PC-3 (cell line): ENCODE results near the gene AGAP1. TPM values are rescaled to one million over a fixed set of nuclear protein-coding genes. Genes with fewer than 3 reads are reported as not detected.

Experiments
- ATAC-seq: fragments of 200-7000 bp; cut with Tn5 transposase; 2 replicates; pipeline ENCODE4 v1.9.1; 2020; ENCODE audit warnings: mild to moderate bottlenecking, moderate library complexity
- BruUV-seq: library from RNA; stranded (reverse); fragments of 400-500 nt; replicated peaks from 2 replicates; lab custom pipeline; 2021; lab: Mats Ljungman, UMichigan
- CTCF ChIA-PET: fragments of 300-600 bp; sonication (Branson Sonifier 250); formaldehyde crosslinking; loops from one replicate; lab custom pipeline; 2022; ENCODE audit warnings: antibody characterized with exemption; lab: Charles Lee
- POLR2A ChIA-PET: fragments of 300-600 bp; sonication (Branson Sonifier 250); formaldehyde crosslinking; loops from one replicate; lab custom pipeline; 2022; ENCODE audit warnings: antibody characterized with exemption; ENCODE audit not compliant: unreplicated experiment; lab: Charles Lee
- DNase-seq: peaks from one replicate; pipeline ENCODE4 v3.0.0-alpha.2; 2015
- H2AFZ ChIP-seq: fragments of 300-600 bp; sonication (generic); 2 replicates; pipeline ENCODE4 v1.6.0; 2016; ENCODE audit warnings: antibody characterized with exemption, low read length
- H3F3A ChIP-seq: fragments of 300-600 bp; sonication (generic); one replicate; pipeline ENCODE4 v1.6.0; 2017; ENCODE audit warnings: antibody characterized with exemption, low read length, control low read depth, mild to moderate bottlenecking; ENCODE audit not compliant: unreplicated experiment
- H3K27ac ChIP-seq: fragments of 300-600 bp; sonication (generic); 2 replicates; pipeline ENCODE4 v1.5.1; 2016; ENCODE audit warnings: mild to moderate bottlenecking, low read length
- H3K27me3 ChIP-seq: fragments of 300-600 bp; sonication (generic); 2 replicates; pipeline ENCODE4 v1.6.1; 2016; ENCODE audit warnings: low read length, mixed read lengths
- H3K36me3 ChIP-seq: fragments of 300-600 bp; sonication (generic); 2 replicates; pipeline ENCODE4 v1.6.1; 2016; ENCODE audit warnings: low read depth, mixed run types, low read length, mixed read lengths
- H3K4me1 ChIP-seq: fragments of 300-600 bp; sonication (generic); 2 replicates; pipeline ENCODE4 v1.5.1; 2016; ENCODE audit warnings: low read length; ENCODE audit not compliant: insufficient read depth
- H3K4me2 ChIP-seq: fragments of 300-600 bp; sonication (generic); 2 replicates; pipeline ENCODE4 v1.6.0; 2016; ENCODE audit warnings: low read length
- H3K4me3 ChIP-seq: fragments of 300-600 bp; sonication (generic); 2 replicates; pipeline ENCODE4 v1.5.1; 2016; ENCODE audit warnings: mild to moderate bottlenecking, low read length, mixed read lengths
- H3K79me2 ChIP-seq: fragments of 300-600 bp; sonication (generic); 2 replicates; pipeline ENCODE4 v1.6.1; 2017; ENCODE audit warnings: low read length, mixed read lengths
- H3K9ac ChIP-seq: fragments of 300-600 bp; sonication (generic); 2 replicates; pipeline ENCODE4 v1.6.0; 2016; ENCODE audit warnings: mild to moderate bottlenecking, low read length
- H3K9me2 ChIP-seq: fragments of 300-600 bp; sonication (generic); replicated peaks from 2 replicates; pipeline ENCODE4 v1.6.1; 2016; ENCODE audit warnings: mixed run types, low read length, mixed read lengths
- H3K9me3 ChIP-seq: fragments of 300-600 bp; sonication (generic); 2 replicates; pipeline ENCODE4 v1.6.1; 2016; ENCODE audit warnings: low read length, mixed read lengths
- H4K20me1 ChIP-seq: fragments of 300-600 bp; sonication (generic); 2 replicates; pipeline ENCODE4 v1.6.1; 2016; ENCODE audit warnings: low read length, mixed read lengths
- CTCF ChIP-seq: fragments of 300-600 bp; sonication (generic); conservative IDR thresholded peaks from 2 replicates; pipeline ENCODE4 v1.5.1; 2017; ENCODE audit warnings: antibody characterized with exemption, low read depth, mild to moderate bottlenecking, low read length
- EZH2 ChIP-seq: fragments of 300-600 bp; sonication (generic); IDR thresholded peaks from one replicate; pipeline ENCODE4 v1.6.1; 2017; ENCODE audit warnings: antibody characterized with exemption, mild to moderate bottlenecking, low read length; ENCODE audit not compliant: unreplicated experiment
- EZH2phosphoT487 ChIP-seq: fragments of 300-600 bp; sonication (generic); IDR thresholded peaks from 2 replicates; pipeline ENCODE4 v1.6.1; 2018; ENCODE audit warnings: mild to moderate bottlenecking, antibody characterized with exemption, low read length, borderline replicate concordance
- intact Hi-C: fragments of 100-400 bp; cut with micrococcal nuclease; formaldehyde crosslinking; loops from 2 replicates; pipeline ENCODE4 v1.9.0; 2023
- total RNA-seq: library from RNA; depleted of rRNA; stranded (reverse); fragments of >200 nt; gene quantifications from 2 replicates; pipeline ENCODE4 v1.2.3, GENCODE V29; 2014

The AGAP1 gene
- total RNA-seq, 1 experiment from 2014 or later, result 31.0 TPM

GRCh38 chr2:235979037-235979436 is 485.2 kb downstream of the AGAP1 start:
- no peaks in the 10 kb centered on the region for H3K9me3 ChIP-seq
- no peaks in the 10 kb centered on the region for H3K9me2 ChIP-seq
- H3K79me2 ChIP-seq, result no peaks in the 10 kb centered on the region
- ATAC-seq (no peak), DNase-seq (no peak)
- no peaks in the 10 kb centered on the region for H3K4me1 ChIP-seq
- H2AFZ ChIP-seq, result no peak overlapping the region
- intact Hi-C loops, result no loop called here
- POLR2A ChIA-PET, result no interaction called here
- H3K4me3 ChIP-seq, result no peak overlapping the region
- TF ChIP-seq EZH2phosphoT487 (no peak), CTCF (no peak), EZH2 (no peak)
- BruUV-seq, result no TSS peak
- H4K20me1 ChIP-seq, result no peaks in the 10 kb centered on the region
- H3K9ac ChIP-seq, result no peak overlapping the region
- H3F3A ChIP-seq, result no peaks in the 10 kb centered on the region
- no peaks in the 10 kb centered on the region for H3K27me3 ChIP-seq
- H3K36me3 ChIP-seq, result 0 out of 2 replicates have a peak, but pooled peaks cover 8% of the 10 kb centered on the region
- no peak overlapping the region for H3K27ac ChIP-seq
- CTCF ChIA-PET, result no interaction called here
- H3K4me2 ChIP-seq, result no peak overlapping the region

- intact Hi-C loops, result no loop called here
- DNase-seq (no peak), ATAC-seq (no peak)
- Histone ChIP-seq H3K4me3 (no peak overlapping the region), H3K4me1 (no peaks in the 10 kb centered on the region), H2AFZ (no peak overlapping the region), H3K79me2 (no peaks in the 10 kb centered on the region), H3F3A (no peaks in the 10 kb centered on the region), H3K9ac (no peak overlapping the region), H3K9me2 (no peaks in the 10 kb centered on the region), H4K20me1 (no peaks in the 10 kb centered on the region), H3K9me3 (no peaks in the 10 kb centered on the region), H3K27ac (no peak overlapping the region), H3K4me2 (no peak overlapping the region), H3K27me3 (no peaks in the 10 kb centered on the region), H3K36me3 (0 out of 2 replicates have a peak, but pooled peaks cover 8% of the 10 kb centered on the region)
- CTCF ChIA-PET, result no interaction called here
- BruUV-seq, result no TSS peak
- POLR2A ChIA-PET, result no interaction called here
- TF ChIP-seq EZH2phosphoT487 (no peak), EZH2 (no peak), CTCF (no peak)
Measured at GRCh38 chr2:235979753-235980435, 486.1 kb downstream of the AGAP1 start.

GRCh38 chr2:235981631-235982030 is 487.8 kb downstream of the AGAP1 start:
- Histone ChIP-seq H3K4me1 (no peaks in the 10 kb centered on the region), H3K4me3 (no peak overlapping the region)

More at GRCh38 chr2:235981631-235982030, 487.8 kb downstream of the AGAP1 start:
- CTCF ChIA-PET, result no interaction called here
- Histone ChIP-seq H3K79me2 (no peaks in the 10 kb centered on the region), H4K20me1 (no peaks in the 10 kb centered on the region), H3K4me2 (no peak overlapping the region), H3K36me3 (no peaks in the 10 kb centered on the region), H3K27ac (no peak overlapping the region), H3K27me3 (no peaks in the 10 kb centered on the region), H2AFZ (no peak overlapping the region), H3K9ac (no peak overlapping the region), H3K9me2 (no peaks in the 10 kb centered on the region), H3F3A (no peaks in the 10 kb centered on the region), H3K9me3 (no peaks in the 10 kb centered on the region)
- DNase-seq, result no peak
- no peak for ATAC-seq
- BruUV-seq, result no TSS peak
- POLR2A ChIA-PET, result no interaction called here
- intact Hi-C loops, result no loop called here
- TF ChIP-seq EZH2, result no peak
- TF ChIP-seq CTCF, result no peak
- no peak for TF ChIP-seq EZH2phosphoT487
